Keratinocyte (primary cell): ENCODE measurements around the gene TENT5A. TPM values are rescaled to one million over a fixed set of nuclear protein-coding genes. Genes with fewer than 3 reads are reported as not detected.

ENCODE experiments used
- DNase-seq: peaks from one replicate; pipeline ENCODE4 v3.0.0-alpha.2; 2011; ENCODE audit warnings: low read depth, missing footprints, low spot score
- FAIRE-seq: peaks from 2 replicates; lab custom pipeline; 2011; peaks lifted over from hg19 to GRCh38; lab: Jason Lieb, UNC
- H2AFZ ChIP-seq: 2 replicates; pipeline ENCODE4 v1.6.0; 2012; ENCODE audit warnings: low read length, control low read depth, inconsistent platforms; ENCODE audit not compliant: control insufficient read depth
- H3K27ac ChIP-seq: 2 replicates; pipeline ENCODE4 v1.5.1; 2011; ENCODE audit warnings: low read length; ENCODE audit not compliant: control insufficient read depth, insufficient read depth
- H3K27me3 ChIP-seq: 3 replicates; pipeline ENCODE4 v1.6.0; 2011; ENCODE audit warnings: low read length; ENCODE audit not compliant: control insufficient read depth, insufficient read depth; ENCODE audit errors: extremely low read depth
- H3K36me3 ChIP-seq, 2 experiments: 2 replicates in 1 of 2; 3 replicates in 1 of 2; pipeline ENCODE4 v1.5.1; 2011; ENCODE audit warnings: low read length in 2 of 2, mild to moderate bottlenecking in 1 of 2; ENCODE audit not compliant: control insufficient read depth in 2 of 2, insufficient read depth in 2 of 2; ENCODE audit errors: extremely low read depth in 1 of 2
- H3K4me1 ChIP-seq: 3 replicates; pipeline ENCODE4 v1.5.1; 2011; ENCODE audit warnings: low read length; ENCODE audit not compliant: control insufficient read depth, insufficient read depth; ENCODE audit errors: extremely low read depth
- H3K4me2 ChIP-seq: 3 replicates; pipeline ENCODE4 v1.6.0; 2011; ENCODE audit warnings: low read depth, low read length; ENCODE audit not compliant: control insufficient read depth, insufficient read depth; ENCODE audit errors: extremely low read depth
- H3K4me3 ChIP-seq, 3 experiments: fragments of 200-600 bp in 1 of 3; sonication (generic) in 1 of 3; 2 replicates in 2 of 3; 3 replicates in 1 of 3; pipeline ENCODE4 v1.5.1; 2011 to 2016; ENCODE audit warnings: low read length in 3 of 3, mild to moderate bottlenecking in 3 of 3, control low read depth in 2 of 3, inconsistent platforms in 1 of 3, low read depth in 1 of 3, mixed read lengths in 1 of 3, mixed run types in 1 of 3, moderate library complexity in 1 of 3; ENCODE audit not compliant: control insufficient read depth in 2 of 3, insufficient read depth in 2 of 3; ENCODE audit errors: extremely low read depth in 1 of 3
- H3K79me2 ChIP-seq: 2 replicates; pipeline ENCODE4 v1.6.0; 2012; ENCODE audit warnings: low read length; ENCODE audit not compliant: control insufficient read depth, insufficient read depth
- H3K9ac ChIP-seq: 3 replicates; pipeline ENCODE4 v1.6.0; 2011; ENCODE audit warnings: low read length; ENCODE audit not compliant: control insufficient read depth, insufficient read depth; ENCODE audit errors: extremely low read depth
- H3K9me1 ChIP-seq: 3 replicates; pipeline ENCODE4 v1.6.0; 2011; ENCODE audit warnings: low read length; ENCODE audit not compliant: control insufficient read depth, insufficient read depth; ENCODE audit errors: extremely low read depth
- H3K9me3 ChIP-seq: 2 replicates; pipeline ENCODE4 v1.5.1; 2012; ENCODE audit warnings: low read depth, low read length; ENCODE audit not compliant: control insufficient read depth
- H4K20me1 ChIP-seq: 3 replicates; pipeline ENCODE4 v1.6.0; 2011; ENCODE audit warnings: low read length; ENCODE audit not compliant: control insufficient read depth, insufficient read depth; ENCODE audit errors: extremely low read depth
- EZH2 ChIP-seq: IDR thresholded peaks from one replicate; pipeline ENCODE4 v1.6.1; 2012; ENCODE audit warnings: inconsistent platforms, mild to moderate bottlenecking, low read length, moderate library complexity
- dilution Hi-C: fragments of 300-500 bp; cut with MboI; formaldehyde crosslinking; loops from one replicate; pipeline ENCODE4 v1.7.0; 2020; ENCODE audit warnings: low sequenced_read_pairs; ENCODE audit not compliant: extremely low pct_ligation_motif_present
- polyA plus RNA-seq, 5 experiments: library from polyadenylated mRNA; depleted of rRNA in 3 of 5; stranded (reverse) in 3 of 5; stranded (forward) in 1 of 5; unstranded in 1 of 5; fragments of >200 nt; gene quantifications; 1 replicate in 1 of 5; 2 replicates in 3 of 5; 3 replicates in 1 of 5; pipeline versions ENCODE4 v1.2.1 to v1.2.3, GENCODE V29; 2011 to 2012; ENCODE audit warnings: missing spikeins in 2 of 5, low read depth in 1 of 5, low replicate concordance in 1 of 5
- TF ChIP-seq, protein P1 (sequence below), 3 experiments: IDR thresholded peaks in 1 of 3; conservative IDR thresholded peaks in 1 of 3; optimal IDR thresholded peaks in 1 of 3; 2 replicates in 2 of 3; 3 replicates in 1 of 3; pipeline versions ENCODE3 to v1.5.1; 2011; ENCODE audit warnings: low read length in 3 of 3, mild to moderate bottlenecking in 3 of 3, moderate library complexity in 2 of 3, control low read depth in 1 of 3, inconsistent platforms in 1 of 3; ENCODE audit not compliant: insufficient read depth in 2 of 3; ENCODE audit errors: extremely low read depth in 1 of 3

The TENT5A gene
- polyA plus RNA-seq, 1 donor (not counting 4 experiments of a cell fraction or from before 2014, with no cell fraction given): 1.6 TPM

DNA sequence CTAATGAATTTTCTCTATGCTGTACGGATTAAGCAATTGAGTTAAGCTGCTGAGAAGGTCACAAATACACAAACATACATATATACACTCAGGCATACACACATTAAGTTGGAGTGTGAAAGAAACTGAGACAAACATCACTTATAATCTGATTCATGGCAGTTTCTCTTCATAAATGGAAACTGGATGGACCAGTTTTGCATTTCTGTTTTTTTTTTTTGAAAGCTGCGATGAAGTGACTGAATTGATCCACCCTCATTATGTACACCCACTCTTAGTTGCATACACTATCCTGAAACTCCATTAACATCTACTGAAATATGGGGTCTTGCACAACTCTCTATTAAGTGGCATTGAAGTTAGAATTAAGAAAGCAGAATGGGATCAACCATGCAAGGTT is 32.9 kb upstream of the TENT5A start:
- Histone ChIP-seq H3K9me1 (no peaks in the 10 kb centered on the region), H3K36me3 (no peaks in the 10 kb centered on the region), H4K20me1 (no peaks in the 10 kb centered on the region), H3K79me2 (no peaks in the 10 kb centered on the region), H3K9me3 (no peaks in the 10 kb centered on the region), H3K4me3 (no peak overlapping the region), H3K27ac (no peak overlapping the region), H3K4me1 (no peaks in the 10 kb centered on the region), H3K27me3 (no peaks in the 10 kb centered on the region), H3K9ac (no peak overlapping the region), H3K4me2 (no peak overlapping the region), H2AFZ (no peak overlapping the region)
- dilution Hi-C loops: no loop called here
- DNase-seq (no peak), FAIRE-seq (no peak)
- TF ChIP-seq, protein P1, sequence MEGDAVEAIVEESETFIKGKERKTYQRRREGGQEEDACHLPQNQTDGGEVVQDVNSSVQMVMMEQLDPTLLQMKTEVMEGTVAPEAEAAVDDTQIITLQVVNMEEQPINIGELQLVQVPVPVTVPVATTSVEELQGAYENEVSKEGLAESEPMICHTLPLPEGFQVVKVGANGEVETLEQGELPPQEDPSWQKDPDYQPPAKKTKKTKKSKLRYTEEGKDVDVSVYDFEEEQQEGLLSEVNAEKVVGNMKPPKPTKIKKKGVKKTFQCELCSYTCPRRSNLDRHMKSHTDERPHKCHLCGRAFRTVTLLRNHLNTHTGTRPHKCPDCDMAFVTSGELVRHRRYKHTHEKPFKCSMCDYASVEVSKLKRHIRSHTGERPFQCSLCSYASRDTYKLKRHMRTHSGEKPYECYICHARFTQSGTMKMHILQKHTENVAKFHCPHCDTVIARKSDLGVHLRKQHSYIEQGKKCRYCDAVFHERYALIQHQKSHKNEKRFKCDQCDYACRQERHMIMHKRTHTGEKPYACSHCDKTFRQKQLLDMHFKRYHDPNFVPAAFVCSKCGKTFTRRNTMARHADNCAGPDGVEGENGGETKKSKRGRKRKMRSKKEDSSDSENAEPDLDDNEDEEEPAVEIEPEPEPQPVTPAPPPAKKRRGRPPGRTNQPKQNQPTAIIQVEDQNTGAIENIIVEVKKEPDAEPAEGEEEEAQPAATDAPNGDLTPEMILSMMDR (optimal IDR thresholded peaks at IDR 0.05 in 1 of 3, IDR thresholded peaks at IDR 0.05 in 1 of 3, conservative IDR thresholded peaks at IDR 0.05 in 1 of 3; ENCODE audit: extremely low read depth in 1 of 3, insufficient read depth in 2 of 3, low read length in 3 of 3): no peak
- TF ChIP-seq EZH2: no peak

DNA sequence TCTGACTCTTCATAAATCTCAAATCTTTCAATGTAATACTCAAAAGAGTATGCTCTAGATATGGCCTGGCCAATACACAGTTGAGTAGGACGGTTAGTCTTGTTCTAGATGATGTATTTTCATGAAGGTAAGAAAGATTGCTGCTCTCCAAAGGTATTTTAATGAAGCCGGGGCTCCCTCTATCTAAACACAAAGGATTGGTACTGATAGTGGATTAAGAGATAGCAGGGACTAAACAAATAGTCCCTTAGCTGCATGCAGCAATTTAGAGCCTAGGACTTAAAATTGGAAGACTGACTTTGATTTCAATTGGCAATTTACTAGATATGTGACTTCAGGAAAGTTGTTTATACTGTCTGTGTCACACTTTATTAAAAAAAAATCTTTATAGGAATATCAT is 31.4 kb upstream of the TENT5A start:
- no peaks in the 10 kb centered on the region for H4K20me1 ChIP-seq
- no peaks in the 10 kb centered on the region for H3K9me1 ChIP-seq
- no peak overlapping the region for H2AFZ ChIP-seq
- FAIRE-seq (no peak), DNase-seq (no peak)
- dilution Hi-C loops: no loop called here
- no peak overlapping the region for H3K4me2 ChIP-seq
- TF ChIP-seq EZH2: no peak
- TF ChIP-seq, protein P1 (optimal IDR thresholded peaks at IDR 0.05 in 1 of 3, IDR thresholded peaks at IDR 0.05 in 1 of 3, conservative IDR thresholded peaks at IDR 0.05 in 1 of 3; ENCODE audit: extremely low read depth in 1 of 3, insufficient read depth in 2 of 3, low read length in 3 of 3): no peak
- no peak overlapping the region for H3K27ac ChIP-seq
- no peaks in the 10 kb centered on the region for H3K4me1 ChIP-seq
- H3K36me3 ChIP-seq: no peaks in the 10 kb centered on the region
- H3K27me3 ChIP-seq: no peaks in the 10 kb centered on the region
- no peak overlapping the region for H3K4me3 ChIP-seq
- H3K9me3 ChIP-seq: no peaks in the 10 kb centered on the region
- no peaks in the 10 kb centered on the region for H3K79me2 ChIP-seq
- H3K9ac ChIP-seq: no peak overlapping the region
